Ramos (cell line): Measurements from ENCODE around the gene HLA-DOB.

Experiments used
- in situ Hi-C: fragments of 300-500 bp; cut with MboI; formaldehyde crosslinking; loops from one replicate; pipeline ENCODE4 v1.14.3; 2022; ENCODE audit warnings: low sequenced_read_pairs; ENCODE audit not compliant: unreplicated experiment

The HLA-DOB gene

DNA sequence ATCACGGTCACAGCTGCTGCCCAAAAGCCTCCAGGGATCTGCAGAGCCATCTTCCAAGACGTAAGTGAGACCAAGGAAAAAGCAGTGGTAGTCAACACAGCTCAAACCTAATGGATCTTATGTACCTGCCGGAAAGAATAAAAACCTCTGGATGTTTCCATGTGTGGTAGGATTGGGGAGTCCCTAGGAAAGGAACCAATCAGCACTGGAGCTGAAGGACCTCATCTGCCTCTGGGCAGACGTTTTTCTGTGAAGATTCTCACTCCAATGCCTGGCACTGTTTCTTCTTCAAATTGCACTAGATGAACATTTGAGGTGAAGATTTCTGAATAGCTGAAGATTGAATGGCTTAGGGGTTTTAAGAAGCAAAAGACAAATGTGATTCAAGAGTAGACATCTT, 53.4 kb downstream of the HLA-DOB start, which contains the start of gene HLA-DQB2:
TSS of gene HLA-DQB2 (minus strand) at position 112 of the 400 bp plus-strand sequence. CDS start at position 50, 62 bp downstream.
- in situ Hi-C loops = no loop called here
